ENCODE data around the gene CLSTN2.

DNA sequence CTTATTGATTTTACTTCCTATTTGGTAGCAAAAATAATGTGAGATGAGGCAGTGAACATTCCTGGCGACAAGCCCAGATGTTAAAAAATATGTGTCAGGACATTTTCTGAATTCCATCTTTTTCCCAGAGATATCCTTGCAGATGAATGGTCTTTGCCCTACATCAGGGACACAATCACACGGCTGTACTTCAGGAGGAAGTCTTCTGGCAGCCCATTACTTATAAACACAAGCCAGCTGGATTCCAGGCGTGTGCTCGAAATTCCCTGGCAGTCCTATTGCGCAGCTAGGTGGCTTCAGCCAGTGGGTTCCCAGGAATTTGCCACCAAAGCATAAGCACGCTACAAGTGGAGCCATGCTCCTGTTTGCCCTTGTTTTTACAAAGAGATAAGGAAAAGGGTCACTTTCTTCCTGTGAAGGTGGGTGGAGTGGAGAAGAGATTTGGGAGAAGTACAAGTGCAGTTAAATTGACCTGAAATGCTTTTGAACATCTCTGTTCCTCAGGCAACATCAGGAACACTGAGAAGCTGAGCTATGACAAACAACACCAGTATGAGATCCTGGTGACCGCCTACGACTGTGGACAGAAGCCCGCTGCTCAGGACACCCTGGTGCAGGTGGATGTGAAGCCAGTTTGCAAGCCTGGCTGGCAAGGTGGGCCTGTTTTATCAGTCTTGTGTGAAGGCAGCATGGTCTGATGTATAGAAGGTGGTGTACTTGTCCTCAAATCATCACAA is 485.8 kb downstream of the CLSTN2 start:
- TF ChIP-seq POLR2A (IDR thresholded peaks at IDR 0.05; ENCODE audit: low read depth), result no peak
- TF ChIP-seq, protein P1, sequence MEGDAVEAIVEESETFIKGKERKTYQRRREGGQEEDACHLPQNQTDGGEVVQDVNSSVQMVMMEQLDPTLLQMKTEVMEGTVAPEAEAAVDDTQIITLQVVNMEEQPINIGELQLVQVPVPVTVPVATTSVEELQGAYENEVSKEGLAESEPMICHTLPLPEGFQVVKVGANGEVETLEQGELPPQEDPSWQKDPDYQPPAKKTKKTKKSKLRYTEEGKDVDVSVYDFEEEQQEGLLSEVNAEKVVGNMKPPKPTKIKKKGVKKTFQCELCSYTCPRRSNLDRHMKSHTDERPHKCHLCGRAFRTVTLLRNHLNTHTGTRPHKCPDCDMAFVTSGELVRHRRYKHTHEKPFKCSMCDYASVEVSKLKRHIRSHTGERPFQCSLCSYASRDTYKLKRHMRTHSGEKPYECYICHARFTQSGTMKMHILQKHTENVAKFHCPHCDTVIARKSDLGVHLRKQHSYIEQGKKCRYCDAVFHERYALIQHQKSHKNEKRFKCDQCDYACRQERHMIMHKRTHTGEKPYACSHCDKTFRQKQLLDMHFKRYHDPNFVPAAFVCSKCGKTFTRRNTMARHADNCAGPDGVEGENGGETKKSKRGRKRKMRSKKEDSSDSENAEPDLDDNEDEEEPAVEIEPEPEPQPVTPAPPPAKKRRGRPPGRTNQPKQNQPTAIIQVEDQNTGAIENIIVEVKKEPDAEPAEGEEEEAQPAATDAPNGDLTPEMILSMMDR (IDR thresholded peaks at IDR 0.05), result no peak
- TF ChIP-seq EP300 (IDR thresholded peaks at IDR 0.05), result no peak
- TF ChIP-seq POLR2AphosphoS5 (IDR thresholded peaks at IDR 0.05), result no peak

Measured in esophagus muscularis mucosa (tissue), 4 donors.